Measurements from ENCODE around the gene P2RX1. TPM values are rescaled to one million over a fixed set of nuclear protein-coding genes. Genes with fewer than 3 reads are reported as not detected.

P2RX1 gene
- total and polyA plus RNA-seq, 8 donors = 1.7 to 12.1 (median 2.3) TPM

DNA sequence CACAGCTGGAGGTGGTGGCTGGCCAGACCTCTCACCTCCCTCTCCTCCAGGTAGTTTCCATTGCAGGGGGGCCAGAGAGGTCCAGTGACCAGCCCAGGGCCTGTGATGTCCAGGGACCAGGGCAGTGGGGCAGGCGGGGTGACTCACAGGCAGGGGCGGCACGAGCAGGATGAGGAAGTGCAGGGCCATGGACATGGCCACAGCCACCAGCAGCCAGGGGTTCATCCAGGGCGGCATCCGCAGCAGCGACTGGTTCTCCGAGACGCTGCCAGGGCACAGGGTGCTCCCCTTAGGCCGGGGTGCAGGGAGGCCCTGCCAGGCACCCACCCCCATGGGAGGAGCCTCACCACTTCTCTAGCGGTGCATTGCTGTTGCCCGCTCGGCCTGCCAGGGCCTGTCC lies 12.9 kb upstream of the P2RX1 start:
- H3K4me3 ChIP-seq = no peak overlapping the region
- no peaks in the 10 kb centered on the region for H3K4me1 ChIP-seq
- ATAC-seq = peak; percentile 15
- no peaks in the 10 kb centered on the region for H3K27me3 ChIP-seq
- no peak overlapping the region for H3K27ac ChIP-seq
- TF ChIP-seq, protein P1, sequence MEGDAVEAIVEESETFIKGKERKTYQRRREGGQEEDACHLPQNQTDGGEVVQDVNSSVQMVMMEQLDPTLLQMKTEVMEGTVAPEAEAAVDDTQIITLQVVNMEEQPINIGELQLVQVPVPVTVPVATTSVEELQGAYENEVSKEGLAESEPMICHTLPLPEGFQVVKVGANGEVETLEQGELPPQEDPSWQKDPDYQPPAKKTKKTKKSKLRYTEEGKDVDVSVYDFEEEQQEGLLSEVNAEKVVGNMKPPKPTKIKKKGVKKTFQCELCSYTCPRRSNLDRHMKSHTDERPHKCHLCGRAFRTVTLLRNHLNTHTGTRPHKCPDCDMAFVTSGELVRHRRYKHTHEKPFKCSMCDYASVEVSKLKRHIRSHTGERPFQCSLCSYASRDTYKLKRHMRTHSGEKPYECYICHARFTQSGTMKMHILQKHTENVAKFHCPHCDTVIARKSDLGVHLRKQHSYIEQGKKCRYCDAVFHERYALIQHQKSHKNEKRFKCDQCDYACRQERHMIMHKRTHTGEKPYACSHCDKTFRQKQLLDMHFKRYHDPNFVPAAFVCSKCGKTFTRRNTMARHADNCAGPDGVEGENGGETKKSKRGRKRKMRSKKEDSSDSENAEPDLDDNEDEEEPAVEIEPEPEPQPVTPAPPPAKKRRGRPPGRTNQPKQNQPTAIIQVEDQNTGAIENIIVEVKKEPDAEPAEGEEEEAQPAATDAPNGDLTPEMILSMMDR (IDR thresholded peaks at IDR 0.05) = no peak
- H3K9me3 ChIP-seq = no peaks in the 10 kb centered on the region
- intact Hi-C loops (cut with DNase I) = no loop called here
- H3K36me3 ChIP-seq = peaks cover 0 to 77% of the 10 kb centered on the region in 2 donors
- DNase-seq = no peak

DNA sequence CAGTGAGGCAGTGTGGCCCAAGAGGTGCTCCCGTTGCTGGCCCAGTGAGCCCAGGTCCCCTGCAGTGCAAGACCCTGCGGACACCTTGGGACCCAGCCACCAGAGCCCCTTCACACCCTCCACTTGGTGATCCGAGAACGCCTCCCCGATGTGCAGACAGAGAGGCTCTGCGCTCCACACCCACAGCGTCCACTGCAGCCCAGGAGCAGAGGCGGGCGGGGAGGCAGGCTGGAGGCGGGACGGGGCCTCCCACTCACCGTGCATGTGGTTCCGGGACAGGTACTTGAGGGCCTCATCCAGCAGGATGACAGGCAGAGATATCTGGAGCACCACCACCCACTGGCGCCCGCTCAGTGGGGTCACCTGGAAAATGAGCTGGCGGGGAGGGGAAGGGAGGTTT lies 12.1 kb upstream of the P2RX1 start:
- Histone ChIP-seq H3K36me3 (peaks cover 0 to 73% of the 10 kb centered on the region in 2 donors), H3K9me3 (no peaks in the 10 kb centered on the region), H3K27me3 (no peaks in the 10 kb centered on the region), H3K4me1 (no peaks in the 10 kb centered on the region), H3K4me3 (no peak overlapping the region), H3K27ac (no peak overlapping the region)
- intact Hi-C loops (cut with DNase I) = no loop called here
- DNase-seq = no peak
- ATAC-seq = peak; percentile 60
- TF ChIP-seq, protein P1 (IDR thresholded peaks at IDR 0.05) = no peak

DNA sequence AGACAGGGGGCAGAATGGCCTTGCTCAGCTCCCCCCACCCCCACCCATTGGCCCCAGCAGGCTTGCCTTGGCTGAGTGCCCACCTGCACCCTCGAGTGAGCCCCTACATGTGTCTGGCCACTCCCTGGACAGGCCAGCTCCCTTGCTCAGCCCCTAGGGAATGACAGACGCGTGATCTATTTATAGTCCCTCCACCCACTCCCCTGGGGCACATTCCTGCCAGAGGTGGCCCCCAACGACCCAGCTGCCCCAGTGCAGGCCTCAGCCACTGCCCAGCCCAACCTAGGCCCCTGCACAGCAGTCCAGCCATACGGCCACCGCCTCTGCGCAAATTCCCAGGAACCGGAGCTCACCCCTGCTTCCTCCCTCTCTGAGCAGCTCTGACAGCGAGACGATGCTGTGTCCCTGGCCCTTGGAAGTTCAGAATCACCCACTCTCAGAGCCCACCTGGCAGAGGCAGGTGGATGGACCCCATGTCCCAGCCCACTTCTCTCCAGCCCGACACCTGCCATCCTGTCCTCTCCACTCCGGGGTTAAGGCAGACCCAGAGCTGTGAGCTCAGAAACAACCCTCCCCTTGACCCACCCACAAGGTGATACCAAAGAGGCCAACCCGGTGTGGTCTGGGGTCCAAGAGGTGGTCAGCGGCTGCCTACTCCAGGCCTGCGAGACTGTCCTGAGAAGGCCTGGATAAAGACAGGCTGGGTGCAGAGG lies 11.5 kb upstream of the P2RX1 start:
- H3K36me3 ChIP-seq = peaks cover 0 to 66% of the 10 kb centered on the region in 2 donors
- DNase-seq = no peak
- TF ChIP-seq, protein P1 (IDR thresholded peaks at IDR 0.05) = no peak
- no peaks in the 10 kb centered on the region for H3K4me1 ChIP-seq
- no peaks in the 10 kb centered on the region for H3K27me3 ChIP-seq
- no peak overlapping the region for H3K4me3 ChIP-seq
- H3K9me3 ChIP-seq = no peaks in the 10 kb centered on the region
- ATAC-seq = no peak
- intact Hi-C loops (cut with DNase I) = no loop called here
- no peak overlapping the region for H3K27ac ChIP-seq

DNA sequence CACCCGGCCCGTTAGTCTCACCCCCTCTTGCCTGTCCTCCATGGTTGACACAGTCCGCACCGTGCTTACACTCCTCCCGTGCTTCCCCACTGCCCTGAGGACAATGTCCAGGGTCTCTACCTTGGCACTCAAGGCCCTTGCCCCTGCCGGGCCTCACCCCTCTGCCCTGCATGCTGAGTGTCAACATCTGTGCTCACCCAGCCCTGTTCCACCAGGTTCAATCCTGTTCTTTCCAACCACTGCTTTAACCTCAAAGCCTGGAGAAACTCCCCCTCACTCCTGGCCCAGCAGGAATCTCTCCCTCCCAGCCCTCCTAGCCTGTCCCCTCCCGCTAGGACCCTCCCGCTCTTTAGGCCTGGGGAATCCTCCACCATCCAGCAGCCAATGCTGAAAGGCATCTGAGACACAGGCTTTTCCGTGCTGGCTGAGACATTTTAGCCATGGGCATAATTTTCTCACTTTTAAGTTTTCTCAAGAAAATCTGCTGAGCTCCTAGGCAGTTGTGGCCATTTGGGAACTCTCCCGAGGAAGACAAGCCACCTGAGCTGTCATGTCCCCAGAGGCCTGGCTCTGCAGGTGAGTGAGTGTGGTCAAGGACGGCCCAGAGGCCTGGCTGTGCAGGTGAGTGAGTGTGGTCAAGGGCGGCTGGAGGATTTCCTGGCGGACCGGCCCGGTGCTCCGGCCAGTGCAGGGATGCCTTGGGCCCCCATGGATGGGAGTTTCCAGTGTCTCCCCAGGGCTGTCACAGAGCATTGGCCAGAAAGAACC lies 10.8 kb upstream of the P2RX1 start:
- H3K9me3 ChIP-seq = no peaks in the 10 kb centered on the region
- intact Hi-C loops (cut with DNase I) = no loop called here
- H3K27ac ChIP-seq = no peak overlapping the region
- no peak overlapping the region for H3K4me3 ChIP-seq
- ATAC-seq (no peak), DNase-seq (no peak)
- peaks cover 0 to 59% of the 10 kb centered on the region in 2 donors for H3K36me3 ChIP-seq
- H3K27me3 ChIP-seq = no peaks in the 10 kb centered on the region
- no peaks in the 10 kb centered on the region for H3K4me1 ChIP-seq
- TF ChIP-seq, protein P1 (IDR thresholded peaks at IDR 0.05) = no peak

Measured in left lung (tissue), 10 donors.